UCSD-AML1 (cell line): Measurements from ENCODE around the gene MARCO.

Source experiments
- DNase-seq: peaks from one replicate; lab custom pipeline; 2025; ENCODE audit not compliant: unreplicated experiment; lab: John Stamatoyannopoulos, UW

Gene MARCO, protein sequence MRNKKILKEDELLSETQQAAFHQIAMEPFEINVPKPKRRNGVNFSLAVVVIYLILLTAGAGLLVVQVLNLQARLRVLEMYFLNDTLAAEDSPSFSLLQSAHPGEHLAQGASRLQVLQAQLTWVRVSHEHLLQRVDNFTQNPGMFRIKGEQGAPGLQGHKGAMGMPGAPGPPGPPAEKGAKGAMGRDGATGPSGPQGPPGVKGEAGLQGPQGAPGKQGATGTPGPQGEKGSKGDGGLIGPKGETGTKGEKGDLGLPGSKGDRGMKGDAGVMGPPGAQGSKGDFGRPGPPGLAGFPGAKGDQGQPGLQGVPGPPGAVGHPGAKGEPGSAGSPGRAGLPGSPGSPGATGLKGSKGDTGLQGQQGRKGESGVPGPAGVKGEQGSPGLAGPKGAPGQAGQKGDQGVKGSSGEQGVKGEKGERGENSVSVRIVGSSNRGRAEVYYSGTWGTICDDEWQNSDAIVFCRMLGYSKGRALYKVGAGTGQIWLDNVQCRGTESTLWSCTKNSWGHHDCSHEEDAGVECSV

DNA sequence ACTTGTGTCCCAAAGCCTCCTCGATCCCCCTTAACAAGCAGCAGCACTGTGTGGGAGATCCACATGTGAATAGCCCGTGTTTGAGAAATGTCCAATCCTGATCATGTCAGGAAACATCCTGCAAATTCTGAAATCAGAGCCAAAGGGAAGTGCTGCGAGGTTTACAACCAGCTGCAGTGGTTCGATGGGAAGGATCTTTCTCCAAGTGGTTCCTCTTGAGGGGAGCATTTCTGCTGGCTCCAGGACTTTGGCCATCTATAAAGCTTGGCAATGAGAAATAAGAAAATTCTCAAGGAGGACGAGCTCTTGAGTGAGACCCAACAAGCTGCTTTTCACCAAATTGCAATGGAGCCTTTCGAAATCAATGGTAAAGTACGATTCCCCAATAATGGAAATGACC is at the start of gene MARCO:
TSS of gene MARCO (plus strand) at position 164 of the 400 bp plus-strand sequence. CDS start at position 271, 107 bp downstream.
- DNase-seq = no peak

DNA sequence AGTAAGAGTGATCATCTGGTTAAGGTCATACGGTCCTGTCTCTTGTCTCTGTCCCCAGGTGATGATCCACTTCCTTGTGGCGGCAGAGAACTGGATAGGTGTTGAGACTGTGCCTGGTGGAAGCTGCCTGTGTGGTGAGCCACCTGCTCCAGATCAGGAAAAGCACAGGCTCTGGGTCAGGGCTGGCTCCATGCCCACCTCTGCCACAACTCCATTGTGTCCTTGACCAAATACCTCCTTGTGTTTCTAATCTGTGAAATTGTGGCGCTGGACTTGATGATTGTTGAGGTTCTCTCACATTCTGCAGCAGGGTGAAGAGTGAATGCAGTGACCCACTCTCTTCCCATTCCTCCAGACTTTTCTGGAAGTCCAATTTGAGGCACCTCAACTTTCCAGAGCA is 48.9 kb upstream of the MARCO start:
- DNase-seq = no peak

DNA sequence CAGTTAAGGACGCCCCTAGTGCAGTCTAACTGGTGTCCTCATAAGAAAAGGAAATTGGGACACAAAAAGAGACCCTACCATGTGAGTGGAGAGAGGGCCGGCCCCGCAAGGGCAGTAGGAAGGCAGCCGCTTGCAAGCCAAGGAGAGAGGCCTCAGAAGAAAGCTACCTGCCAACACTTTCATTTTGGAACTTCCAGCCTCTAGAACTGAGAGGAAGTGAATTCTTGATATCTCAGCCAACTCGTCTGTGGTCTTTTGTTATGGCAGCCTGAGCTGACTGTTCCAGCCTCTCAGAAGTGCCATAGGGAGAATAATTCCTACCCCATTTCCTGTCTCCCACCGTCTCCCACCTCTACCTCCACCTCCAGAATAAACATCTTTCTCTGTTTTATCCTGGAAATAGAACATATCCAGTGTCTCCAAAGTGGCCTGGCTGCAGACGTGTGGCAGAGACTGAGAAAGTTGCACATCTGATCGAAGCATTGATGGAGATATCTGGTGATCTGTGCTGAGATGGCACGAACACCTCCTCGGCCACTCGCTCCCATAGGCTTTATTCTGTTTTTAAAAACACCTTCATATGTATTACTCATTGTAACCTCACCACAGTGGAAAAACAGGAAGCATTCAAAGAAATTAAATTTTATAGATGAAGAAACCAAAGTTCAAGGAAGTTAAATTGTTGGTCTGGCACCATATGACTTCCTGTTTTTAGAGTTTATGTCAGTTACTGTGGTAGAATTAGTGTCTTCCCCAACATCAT is 39.5 kb upstream of the MARCO start:
- no peak for DNase-seq

DNA sequence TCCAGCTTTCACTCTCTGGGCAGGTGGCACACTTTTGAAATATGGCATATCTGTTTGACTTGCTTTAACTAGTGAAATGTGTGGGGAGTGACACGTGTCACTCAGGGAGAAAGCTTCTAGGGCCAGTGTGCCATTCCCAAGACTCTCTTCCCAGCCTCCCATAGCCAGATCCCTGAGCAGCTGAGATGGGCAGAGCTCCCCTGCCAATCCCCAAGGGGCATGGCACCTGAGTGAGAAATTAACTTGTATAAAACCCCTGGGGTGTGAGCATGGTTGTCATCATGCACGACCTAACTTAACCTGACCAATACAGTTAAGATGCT is 39.0 kb upstream of the MARCO start:
- no peak for DNase-seq

DNA sequence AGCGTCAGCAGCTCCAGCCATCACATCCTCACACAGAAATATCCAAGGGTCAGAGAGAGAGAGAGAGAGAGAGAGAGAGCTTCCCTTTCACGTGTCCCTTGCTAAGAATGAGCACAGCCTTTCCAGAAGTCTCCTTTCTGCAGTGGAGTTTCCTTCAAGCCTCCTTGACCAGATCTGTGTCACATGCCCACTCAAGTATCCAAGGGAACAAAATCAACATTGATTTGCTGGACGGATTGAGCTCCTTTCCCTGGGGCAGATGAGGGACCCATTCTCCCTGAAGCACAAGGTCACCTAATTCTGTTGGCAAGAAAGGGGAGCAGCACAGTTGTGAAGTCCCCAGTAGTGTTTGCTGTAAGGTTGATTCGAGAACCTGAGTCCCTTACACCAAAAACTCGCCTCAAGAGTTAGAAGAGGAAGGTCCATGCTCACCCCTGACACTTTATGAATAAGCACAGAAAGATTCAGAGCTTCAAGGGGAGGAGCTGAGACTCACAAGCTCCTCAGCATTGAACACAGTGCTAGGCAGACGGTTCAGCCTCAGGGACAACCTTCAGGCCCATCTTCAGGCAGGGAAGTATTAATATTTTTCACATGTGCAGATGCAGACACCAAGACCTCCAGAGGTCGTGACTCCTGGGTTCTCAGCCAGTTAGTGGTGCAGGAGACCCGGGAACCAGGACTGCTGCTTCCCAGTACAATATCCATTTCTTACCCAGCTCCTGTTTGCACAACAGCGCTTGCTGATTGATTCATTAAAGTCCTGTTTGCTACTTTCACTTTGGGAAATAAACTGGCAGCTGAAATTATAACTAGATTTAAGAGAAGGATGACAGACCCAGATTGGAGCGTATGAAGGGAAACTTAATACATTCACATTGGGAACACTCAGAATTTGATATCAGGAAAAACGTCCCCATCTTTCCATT is 38.2 kb upstream of the MARCO start:
- DNase-seq = no peak

DNA sequence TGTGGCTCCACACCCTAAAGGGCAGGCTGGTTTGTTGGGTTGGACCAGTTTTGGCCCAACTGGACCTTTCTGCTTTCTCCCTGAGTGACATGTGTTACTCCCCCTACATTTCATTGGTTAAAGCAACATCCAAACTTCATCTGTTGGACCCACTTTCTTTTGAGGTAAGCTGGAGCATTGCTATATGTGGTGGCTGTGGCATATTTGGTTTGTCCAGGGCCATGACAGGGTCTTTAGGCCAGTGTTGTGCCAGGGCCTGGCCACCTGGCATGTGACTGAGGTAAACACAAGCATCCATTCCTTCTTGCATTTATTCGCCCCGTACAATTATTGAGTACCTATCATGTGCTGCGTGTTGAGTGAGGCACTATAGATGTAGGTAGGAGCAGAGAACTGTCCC is 36.8 kb upstream of the MARCO start:
- DNase-seq = no peak

DNA sequence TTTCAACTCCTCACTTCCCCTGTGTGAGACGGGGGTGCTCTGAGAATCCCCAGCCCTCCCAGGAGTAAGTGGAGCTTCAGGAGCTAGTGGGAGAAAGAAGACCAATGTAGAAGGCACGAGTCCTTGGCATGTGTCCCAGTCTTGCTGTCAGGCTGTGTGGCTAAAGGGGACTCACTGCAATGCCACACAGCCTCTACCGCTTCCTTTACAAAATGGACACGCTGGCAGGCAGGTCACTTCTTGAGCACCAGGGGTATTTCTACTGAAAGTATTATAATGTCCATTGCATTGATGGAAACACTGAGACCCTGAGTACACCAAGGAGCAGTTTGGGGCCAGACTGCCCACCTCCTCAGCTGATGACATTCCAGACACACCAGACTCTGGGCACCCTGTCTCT is 35.8 kb upstream of the MARCO start:
- DNase-seq = no peak

DNA sequence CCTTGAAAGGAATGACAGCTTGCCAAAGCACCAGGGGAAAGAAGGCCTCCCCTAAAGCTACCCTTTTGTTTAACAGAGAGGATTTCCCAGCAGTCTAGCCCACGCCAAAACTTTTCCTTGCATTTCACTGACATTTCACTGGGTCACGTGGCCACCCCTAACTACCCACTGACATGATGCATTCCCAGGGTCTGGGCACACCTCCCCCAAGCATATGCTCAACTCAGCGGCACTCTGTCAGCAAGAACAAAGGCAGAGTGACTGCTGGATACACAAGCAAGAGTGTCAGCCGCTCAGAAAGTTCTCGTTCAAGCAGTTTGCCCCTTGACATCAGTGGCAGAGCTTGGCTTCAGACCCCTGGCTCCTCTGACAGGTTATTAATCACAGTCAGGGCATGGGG is 34.2 kb upstream of the MARCO start:
- no peak for DNase-seq

DNA sequence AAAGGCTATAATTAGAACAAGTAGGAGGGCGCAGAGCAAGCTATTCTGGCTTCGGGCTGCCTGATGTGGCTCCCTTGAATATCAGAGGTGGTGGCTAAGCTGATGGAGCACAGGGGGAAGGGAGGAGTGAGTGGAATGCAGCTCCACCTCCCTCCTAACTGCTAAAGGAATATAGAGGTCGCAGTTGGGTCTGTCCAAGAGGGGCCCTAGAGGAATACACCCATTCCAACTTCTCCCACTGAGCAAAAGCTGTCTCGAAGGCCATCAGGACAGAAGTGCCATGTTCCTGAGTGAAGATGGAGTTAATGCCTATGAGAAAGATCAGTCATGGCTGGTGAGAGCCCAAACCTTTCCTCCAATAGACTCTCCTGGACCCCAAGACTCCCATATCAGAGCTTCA is 32.8 kb upstream of the MARCO start:
- no peak for DNase-seq

DNA sequence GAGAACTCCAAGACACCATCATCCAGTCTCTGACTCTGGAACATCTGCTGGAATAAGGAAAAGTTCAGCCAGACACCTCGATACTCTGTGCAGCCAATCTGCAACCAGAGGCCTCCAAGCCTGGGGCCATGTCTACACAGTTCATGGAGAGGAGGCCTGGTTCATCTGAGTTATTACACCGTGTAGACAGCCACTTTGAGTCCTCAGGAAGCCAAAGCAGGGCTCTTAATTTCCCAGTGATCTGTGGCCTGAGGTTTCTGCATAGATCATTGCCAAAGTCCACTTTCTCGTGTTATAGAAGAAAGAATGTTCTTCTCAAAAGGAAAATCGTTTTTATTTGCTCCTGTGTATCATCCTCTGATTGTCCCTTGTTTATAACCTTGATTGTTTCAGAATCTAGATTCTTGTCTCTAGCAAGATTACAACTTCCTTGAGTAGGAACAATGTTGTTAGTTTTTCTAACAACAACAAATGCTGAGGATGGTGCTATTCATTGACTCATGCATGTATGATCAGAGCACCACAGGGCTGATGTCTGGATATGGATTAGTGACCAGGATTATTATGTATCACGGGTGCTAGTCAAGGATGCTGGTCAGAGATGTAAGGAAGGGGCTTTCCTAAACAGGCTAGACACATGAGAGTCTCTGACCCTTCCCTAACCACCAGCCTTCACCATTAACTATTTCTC is 30.7 kb upstream of the MARCO start:
- DNase-seq = no peak

DNA sequence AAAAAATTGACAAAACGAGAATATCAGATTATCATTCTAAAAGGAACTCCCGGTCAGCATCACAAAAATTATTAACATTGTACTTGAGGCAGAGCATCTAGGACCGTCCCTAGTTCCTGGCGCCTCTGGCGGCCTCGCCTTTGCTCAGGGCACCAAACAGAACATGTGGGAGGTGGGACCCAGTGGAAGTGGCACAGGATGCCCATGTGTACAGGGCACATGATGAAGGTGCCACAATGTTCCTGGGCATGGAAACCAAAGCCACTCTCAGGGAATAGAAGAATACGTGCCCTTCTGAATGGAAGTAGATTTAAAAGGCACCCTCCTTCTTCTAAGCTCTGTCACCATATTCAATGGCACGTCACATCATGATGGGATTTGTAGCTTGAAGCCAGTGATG is 30.1 kb upstream of the MARCO start:
- no peak for DNase-seq

DNA sequence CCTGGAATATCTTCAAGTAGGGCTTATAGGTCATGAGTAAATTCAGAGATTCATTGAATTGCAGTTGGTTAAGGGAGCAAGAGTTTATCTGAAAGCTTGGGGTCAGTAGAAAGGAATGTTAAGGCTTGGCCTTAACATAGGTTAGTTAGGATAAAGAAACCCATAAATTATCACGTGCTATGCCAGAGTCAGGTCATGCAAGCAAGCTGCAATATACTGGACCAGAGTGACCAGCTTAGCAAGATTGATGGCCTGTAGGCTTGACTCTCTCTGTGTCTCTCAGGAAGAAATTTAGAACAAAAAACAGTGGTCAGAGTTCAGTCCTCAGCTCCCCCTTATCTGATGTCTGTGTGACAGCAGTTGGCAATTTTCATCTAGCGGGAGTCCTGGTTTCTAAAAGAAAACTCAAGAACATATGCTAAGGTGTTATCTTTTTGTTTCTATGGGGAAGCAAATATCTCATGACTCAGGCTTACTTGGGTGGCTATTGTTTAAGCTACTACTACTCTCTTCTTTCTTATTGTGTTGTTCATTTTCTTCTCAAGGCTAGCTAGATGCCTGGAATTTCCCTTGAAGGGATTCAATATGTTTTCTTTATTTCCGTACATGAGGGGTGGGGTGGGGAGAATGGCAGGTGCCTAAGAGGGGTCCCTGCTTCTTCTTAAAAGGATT is 28.7 kb upstream of the MARCO start:
- DNase-seq = no peak

DNA sequence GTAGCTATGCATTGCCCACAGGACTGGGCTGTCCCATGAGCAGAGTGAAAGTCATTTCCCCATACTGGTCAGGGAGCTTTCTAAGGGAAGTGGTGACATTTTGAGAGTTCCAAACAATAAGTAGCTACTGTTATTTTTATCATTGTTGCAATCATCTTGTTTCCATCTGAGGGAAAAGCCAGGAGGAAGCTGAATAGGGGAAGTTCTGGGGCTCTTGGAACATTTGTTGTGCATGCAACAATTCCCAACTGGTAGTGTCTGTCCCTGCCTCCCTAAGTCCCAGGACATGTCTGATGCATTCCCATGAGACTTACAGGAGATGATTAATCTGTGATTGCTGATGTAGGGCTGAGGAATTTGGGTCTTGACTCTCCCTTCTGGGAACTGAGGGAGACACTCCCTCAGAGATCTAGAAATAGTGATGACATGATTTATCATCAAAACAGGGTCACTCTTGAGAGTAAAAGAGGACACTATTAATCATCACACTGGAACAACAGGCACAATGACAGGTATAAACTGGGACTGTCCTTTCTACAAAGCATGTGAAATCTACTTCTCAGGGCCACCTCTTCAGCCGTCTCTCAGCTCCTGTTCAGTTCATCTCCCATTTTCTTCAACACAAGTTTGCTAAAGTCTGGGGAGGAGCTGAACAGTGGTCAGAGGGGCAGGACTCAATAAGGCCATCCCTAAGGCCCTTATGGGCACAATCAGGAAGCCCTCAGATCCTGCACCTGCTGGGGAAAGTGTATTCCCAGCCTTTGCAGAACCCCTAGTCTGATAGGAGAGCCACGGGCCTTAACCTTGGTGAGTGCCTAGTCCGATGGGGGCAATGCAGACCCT is 28.0 kb upstream of the MARCO start:
- no peak for DNase-seq

DNA sequence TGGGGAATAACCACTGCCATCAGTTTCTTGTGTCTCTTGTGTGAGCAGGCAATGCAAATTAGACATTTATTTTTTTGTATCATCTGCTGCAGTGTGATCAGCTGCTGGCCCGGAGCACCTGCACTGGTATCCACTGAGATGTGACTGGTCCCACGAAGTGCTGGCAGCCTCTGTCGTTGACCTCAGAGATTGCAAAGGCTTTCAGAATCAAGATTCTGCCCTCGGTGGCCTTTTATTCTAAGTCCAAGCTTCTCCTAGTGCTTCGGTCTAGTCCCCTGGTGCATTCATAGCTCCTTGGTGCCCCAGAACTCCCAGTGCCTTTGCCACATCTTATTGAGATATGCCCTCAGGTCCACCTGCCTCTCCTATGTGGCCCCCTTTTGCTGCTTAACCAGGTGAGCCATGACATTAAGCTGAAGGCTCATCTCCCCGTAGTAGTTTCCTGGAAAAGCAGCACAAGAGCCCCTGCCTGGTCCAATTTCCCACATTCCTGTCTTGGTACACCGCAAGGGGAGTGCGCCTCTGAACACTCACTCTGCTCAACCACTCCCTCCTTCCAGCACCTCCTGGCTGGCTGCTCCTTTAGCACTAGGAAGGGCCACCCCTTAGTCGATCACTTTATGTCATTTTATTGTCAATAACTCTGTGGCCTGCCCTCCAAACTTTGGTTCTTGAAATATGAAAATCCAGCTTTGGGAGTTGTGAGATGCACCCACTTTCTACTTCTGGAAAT is 27.1 kb upstream of the MARCO start:
- DNase-seq = no peak

DNA sequence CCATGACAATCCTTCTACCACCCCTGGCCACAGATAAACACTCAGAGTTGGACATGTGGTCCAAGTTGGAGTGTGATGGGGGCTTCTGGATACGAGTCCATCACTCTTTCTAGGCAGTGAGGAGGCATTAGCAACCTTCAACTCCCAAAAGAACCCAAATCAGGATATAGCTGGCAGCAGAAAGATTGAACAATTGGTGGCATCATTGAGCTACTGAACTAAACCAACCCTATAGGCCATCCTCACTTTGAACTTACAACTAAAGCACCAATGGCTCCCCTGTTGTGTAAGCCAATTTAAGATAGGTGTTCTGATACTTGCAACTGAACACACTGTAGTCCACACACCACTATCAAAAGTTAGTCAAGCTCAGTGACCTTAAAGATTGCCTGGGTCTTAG is 24.0 kb upstream of the MARCO start:
- DNase-seq = no peak

DNA sequence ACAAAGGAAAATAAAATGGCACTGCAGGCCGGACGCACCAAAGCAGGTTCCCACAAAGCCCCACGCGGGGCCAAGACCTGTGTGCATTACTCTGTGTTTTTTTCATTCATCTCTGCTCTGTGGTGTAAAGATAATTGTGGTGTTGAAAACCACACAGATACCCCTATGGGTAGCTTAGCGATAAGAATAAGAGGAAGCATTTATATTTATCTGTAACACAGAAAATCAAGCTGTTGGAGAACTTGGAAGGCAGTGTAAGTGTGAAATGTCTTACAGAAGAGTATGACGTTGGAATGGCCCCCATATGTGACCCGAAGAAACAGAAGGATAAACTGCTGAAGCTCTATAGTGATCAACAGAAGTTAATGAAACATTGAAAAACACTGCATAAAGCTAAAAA is 20.3 kb upstream of the MARCO start:
- DNase-seq = no peak

DNA sequence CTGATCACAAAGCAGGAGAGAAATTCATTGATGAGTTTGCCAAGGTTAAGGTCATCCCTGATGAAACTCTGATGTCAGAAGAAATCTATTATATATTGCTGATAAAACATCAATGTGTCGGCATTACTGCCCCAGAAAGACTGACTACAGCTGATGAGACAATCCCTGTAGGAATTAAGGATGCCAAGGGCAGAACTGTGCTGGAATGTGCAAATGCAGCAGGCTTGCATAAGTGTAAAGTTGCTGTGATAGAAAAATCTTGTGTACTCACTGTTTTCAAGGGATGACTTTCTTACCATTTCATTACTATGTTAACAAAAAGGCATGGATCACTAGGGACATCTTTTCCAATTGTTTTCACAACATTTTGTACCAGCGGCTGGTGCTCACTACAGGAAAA is 19.7 kb upstream of the MARCO start:
- no peak for DNase-seq

DNA sequence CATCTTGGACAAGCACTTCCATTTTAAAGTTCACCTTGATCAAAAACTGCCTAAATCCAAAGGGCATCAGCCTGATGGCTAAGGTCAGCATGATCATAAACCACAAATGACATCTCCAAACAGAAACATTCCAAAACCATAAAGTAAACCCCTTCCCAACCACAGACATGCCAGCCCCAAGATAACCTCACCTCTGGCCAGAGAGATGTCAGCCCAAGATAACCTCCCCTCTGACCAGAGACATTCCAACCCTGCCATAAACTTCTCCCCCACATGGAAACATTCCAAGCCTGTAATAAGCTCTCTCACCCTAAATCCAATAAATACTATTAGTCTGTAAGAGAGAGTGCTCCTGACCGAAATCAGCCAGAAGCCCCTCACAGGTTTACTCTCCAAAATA is 18.6 kb upstream of the MARCO start:
- no peak for DNase-seq

DNA sequence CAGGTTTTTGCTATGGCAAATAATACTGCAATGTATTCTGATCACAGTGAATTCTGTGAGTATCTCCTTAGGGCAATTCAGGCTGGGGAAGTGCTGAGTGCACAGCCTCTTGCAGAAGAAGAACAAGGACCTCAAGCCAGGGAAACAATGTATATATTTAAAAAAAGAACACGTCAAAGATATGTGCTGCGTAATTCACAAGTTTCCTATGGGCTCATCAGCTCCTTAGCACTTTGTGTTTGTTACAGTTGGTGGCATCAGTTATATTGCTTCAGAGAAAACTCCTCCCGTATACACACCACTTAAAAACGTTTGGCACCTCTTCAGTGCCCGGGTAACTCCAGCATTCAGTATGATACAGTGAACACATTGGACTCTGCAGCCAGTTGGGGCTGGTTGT is 16.5 kb upstream of the MARCO start:
- no peak for DNase-seq
